AML-193 (cell line): ENCODE data around the gene ZNF792.
"Not testable (repeated sequence)": the region's sequence is repeated elsewhere in the genome, so short reads cannot be mapped to it uniquely, and the experiment has no call there.

Experiments used
- DNase-seq, 2 experiments: peaks; one replicate each; lab custom pipeline; 2025; lab: John Stamatoyannopoulos, UW

Gene ZNF792

DNA sequence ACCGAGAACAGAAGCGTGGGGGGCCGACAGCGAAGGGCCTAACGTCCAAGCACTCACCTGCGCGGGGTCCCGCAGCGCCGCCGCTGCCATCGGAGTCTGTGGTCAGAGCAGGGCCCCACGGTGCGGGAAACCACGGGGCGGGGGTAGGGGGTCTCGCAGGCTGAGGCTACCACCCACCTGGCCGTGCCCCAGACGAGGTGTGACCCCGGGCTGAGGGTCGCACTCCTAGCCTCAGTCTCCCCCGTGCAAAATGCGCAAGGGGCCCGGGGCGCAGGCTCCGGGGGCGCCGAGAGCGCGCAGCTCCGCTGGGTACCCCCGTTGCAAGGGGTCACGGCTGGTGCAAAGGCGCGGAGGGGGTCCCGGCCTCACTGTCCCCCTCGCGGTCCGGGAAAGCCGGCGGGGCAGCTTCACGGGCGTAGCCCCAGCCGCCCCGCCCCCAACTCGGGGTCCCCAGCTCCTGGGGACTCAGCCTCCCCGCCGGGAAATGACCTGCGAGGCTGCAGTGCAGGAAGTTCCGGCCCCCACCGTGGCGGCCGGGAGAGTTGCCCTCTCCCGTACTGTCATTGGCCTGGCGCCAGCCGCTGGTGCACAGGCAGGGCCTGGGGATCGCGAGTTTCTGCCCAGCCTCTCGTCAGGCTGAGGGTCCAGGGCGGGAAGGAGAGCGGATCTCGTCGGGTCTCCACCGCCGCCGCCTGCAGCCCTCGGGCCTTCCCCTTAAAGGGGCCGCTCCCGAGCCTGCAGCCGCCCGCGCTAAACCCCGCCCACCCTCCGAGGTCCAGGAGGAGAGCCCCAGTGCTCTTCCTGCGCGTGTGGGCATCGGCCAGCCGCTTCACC, at the start of gene ZNF792:
Gene ZNF792, minus strand, starts transcription at position 657 of the 834 bp plus-strand sequence. Its CDS starts 567 bp downstream, at position 90.
- peak; percentile 6 to 53 for DNase-seq

DNA sequence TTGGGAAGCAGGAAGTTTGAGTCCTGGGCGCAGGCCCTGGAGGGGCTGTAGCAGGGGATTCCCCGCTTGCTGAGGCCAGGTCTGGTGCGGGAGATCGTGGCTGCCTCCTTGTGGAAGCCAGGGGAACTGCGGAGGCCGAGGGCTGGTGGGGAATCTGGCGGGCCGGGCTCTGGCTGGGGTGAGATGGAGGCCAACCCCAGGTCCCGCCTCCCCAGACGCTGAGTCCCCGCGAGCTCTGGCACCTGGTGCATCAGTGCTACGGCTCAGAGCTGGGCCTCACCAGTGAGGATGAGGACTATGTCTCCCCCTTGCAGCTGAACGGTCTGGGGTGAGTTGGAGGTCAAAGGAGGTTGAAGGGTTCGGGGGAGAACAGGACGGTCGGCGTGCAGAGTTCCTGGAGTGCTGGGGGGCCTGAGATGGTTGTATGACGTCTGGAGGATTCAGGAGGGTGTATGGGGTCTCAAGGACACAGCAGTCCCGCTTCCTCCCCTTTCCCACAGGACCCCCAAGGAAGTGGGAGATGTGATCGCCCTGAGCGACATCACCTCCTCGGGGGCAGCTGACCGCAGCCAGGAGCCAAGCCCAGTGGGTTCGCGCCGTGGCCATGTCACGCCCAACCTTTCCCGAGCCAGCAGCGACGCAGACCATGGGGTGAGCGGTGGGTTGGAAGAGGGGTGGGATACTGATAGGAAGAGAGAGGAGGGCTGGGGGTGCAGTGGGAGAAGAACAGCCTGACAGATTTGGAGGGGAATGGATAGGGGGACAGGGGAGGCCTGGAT, 49.2 kb upstream of the ZNF792 start:
- no peak for DNase-seq

DNA sequence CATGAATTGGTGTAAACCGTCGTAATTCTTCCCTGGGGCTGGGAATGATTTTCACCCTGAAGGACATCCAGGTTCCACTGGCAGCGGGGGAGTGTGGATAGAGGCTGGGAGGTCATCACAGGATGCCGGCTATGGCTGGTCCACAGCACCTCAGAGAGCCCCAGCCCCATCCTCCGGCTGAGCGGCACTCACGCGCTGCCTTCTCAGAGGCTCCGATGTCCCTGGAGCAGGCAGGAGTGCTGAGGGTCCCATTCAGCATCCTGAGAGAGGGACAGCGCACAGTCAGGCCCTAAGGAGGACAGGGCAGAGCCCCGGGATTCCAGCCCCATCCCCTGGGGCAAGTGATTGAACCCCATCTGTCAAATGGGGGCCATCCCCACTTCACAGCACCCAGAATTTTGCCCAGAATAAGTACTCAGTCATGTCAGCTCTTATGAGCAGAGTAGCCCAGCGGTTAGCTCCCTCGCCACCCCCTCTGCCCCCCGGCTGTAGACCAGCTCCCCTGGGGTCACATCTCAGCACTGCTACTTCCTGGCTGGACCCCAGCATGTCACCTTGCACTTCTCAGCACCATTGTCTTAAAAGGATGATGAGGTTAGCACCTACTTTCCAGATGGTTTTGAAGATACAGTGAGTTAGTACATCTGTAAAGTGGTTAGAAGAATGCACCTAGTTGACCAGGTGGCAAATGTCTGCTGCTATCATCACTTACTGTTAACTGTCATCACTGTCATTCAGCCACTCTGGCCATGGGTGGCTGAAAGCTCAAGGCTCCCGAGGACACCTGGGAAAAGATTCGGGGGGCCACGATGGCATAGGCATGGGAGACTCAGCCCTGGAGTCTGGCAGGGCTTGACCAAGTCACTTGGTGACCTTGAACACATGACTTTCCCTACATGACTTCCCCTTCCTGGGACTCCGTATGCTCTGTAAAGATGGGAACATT, 48.0 kb upstream of the ZNF792 start:
- no peak for DNase-seq

DNA sequence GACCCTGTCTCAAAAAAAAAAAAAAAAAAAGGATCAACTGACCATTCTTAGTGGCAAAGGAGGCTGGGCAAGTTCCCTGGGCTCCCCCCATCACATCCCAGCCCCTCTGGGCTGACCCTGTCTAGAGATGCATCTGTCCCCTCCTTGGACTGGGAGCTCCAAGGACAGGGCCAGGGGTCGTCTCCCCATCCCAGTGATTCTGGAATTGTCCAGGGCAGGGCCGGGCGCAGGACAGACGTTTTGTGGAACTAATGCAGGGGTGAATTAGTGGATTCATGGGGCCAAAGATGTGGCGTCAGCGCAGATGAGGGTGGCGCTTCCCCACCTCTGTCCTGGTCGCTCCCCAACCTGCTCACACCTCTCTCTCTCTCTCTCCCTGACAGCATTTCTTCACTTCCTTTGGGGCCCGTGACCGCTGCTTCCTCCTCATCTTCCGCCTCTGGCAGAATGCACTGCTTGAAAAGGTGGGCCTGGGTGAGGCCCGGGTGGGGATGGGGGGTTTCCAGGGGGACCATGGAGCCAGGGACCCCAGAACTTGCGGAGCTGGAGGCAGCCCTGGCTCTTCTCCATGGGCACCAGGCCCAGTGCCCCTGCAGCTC, 47.2 kb upstream of the ZNF792 start:
- DNase-seq = no peak

DNA sequence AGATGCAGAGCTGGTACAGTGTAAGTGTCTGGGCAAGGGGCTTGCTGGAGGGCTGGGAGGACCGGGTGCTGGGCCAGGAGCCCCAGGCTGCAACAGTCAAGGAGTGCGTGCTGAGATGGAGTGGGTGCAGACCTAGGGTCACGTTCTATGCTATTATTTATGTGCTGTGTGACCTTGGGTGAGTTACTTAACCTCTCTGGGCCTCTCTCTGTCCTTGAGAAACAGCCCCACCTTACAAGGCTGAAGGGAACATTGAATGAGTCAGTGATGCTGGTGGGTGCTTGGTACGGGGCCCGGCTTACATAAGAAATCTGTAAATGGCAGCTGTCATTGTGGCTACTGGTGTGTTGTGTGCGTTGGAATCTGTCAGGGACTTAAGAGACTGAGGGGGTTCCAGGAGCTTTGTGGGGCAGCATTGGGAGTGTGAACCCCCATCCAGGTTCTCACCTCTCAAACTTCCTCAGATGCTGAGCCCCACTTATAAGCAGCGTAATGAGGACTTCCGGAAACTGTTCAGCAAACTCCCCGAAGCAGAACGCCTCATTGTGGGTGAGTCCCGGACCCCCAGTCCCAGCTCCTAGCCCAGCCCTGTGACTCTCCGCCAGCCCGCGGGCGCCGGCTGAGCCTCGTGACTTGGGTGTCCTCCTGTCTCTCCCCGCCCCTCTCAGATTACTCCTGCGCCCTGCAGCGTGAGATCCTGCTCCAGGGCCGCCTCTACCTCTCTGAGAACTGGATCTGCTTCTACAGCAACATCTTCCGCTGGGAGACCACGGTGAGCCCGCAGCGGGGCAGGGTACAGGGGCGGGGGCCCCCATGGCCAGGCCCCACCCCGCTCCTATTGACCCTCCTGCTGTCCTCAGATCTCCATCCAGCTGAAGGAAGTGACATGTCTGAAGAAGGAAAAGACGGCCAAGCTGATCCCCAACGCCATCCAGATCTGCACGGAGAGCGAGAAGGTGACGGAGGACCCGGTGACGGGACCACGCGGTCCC, 45.7 kb upstream of the ZNF792 start:
- no peak for DNase-seq

DNA sequence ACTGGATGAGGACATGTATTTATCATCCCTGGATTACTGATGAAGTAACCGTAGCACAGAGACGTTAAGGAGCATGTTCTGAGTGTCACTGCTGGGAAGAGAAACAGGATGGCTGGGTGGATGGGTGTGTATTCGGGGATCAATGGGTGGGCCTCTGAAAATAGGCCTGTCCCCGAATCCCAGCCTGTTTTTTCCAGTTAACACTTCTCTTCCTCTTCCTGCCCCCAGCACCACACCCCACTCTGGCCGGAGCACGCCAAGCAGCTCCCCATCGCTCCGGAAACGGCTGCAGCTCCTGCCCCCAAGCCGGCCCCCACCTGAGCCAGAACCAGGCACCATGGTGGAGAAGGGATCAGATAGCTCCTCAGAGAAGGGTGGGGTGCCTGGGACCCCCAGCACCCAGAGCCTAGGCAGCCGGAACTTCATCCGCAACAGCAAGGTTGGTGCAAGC, 44.9 kb upstream of the ZNF792 start:
- DNase-seq = no peak

DNA sequence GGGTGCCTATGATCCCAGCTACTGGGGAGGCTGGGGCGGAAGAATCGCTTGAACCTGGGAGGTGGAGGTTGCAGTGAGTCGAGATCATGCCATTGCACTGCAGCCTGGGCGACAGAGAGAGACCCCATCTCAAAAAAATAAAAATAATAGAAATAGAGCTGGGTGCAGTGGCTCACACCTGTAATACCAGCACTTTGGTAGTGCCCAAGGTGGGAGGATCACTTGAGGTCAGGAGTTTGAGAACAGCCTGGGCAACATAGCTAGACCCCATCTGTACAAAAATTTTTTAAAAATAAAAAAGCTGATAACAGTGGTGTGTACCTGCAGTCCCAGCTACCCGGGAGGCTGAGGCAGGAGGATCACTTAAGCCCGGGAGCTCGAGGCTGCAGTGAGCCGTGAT, 43.4 kb upstream of the ZNF792 start:
- DNase-seq = not testable (repeated sequence)

DNA sequence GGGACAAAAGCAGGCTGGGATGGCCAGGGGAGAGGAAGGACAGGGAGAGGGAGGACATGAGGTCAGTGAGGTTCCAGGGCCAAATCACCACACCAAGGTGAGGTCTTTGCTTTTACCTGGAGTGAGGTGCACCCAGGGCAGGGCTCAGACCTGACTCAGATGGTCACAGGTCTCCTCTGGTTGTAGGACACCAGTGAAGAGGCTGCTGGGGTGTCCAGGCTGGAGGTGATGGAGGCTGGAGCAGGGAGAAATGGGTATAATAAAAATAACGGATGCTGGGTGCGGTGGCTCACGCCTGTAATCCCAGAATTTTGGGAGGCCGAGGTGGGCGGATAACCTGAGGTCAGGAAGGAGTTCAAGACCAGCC, 43.0 kb upstream of the ZNF792 start:
- no peak for DNase-seq

DNA sequence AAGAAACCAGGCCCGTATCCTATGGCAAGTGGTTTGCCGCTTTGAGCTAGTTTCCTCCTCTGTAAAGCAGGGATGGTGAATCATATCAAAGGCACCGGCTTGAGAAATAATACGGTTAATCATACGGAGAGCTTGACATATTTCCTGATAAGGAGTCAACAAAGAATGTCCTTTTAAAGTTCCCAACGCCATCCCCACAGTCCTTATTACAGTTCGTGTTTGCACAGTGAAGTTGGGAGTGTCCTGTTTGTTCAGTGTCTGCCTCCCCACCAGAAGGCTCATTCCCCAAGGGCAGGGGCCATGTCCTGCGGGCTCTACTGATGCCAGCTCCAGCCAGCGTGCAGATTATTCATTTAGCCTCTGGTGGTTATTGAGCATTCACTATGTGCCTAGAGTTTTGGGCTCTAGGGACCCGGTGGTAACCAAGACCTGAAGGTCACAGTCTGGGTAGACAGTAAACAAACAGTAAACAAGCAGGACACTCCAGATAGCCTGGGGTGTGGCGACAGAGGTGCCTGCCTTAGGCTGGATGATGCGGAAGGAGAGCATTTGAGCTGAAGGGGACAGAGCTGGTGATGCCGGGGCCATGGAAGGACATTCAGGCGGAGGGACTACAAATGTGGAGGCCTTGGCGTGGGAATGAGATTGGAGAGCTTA, 42.4 kb upstream of the ZNF792 start:
- DNase-seq = no peak

DNA sequence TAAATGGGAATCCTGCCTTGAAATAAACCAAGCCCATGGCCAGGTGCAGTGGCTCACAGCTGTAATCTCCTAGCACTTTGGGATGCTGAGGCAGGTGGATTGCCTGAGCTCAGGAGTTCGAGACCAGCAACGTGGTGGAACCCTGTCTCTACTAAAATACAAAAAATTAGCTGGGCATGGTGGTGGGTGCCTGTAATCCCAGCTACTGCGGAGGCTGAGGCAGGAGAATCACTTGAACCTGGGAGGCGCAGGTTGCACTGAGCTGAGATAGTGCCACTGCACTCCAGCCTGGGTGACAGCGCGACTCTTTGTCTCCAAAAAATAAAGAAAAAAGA, 41.9 kb upstream of the ZNF792 start:
- DNase-seq = not testable (repeated sequence)

DNA sequence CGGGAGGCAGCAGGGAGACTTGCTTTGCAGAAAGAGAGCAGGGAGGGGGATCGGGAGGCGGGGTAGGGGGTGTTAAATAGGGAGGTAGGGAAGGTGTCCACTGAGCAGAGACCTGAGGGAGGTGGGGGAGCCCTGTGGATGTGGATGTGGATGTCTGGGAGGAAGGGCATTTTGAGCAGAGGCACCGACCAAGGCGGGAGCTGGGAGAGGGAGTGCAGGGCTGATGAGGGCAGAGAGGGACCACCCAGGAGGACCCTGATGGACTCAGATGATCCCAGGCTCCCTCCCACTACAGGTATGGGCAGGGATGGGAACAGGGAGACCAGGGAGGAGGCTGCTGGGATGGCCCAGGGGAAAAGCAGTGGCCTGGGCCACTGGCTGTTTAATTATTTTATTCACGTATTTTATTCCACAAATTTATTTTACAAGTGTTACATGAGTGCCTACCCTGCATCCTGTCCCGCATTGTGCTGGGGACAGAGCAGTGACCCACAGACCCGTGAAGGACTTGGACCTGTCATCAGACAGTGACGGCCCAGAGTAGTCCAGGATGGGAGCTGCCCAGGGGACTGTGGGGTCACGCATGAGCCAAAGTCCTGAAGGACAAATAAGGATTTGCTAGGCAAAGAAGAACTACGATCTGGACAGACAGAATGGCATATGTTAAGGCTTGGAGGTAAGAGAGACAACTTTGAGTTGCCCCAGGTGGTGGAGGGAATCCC, 41.4 kb upstream of the ZNF792 start:
- no peak for DNase-seq

DNA sequence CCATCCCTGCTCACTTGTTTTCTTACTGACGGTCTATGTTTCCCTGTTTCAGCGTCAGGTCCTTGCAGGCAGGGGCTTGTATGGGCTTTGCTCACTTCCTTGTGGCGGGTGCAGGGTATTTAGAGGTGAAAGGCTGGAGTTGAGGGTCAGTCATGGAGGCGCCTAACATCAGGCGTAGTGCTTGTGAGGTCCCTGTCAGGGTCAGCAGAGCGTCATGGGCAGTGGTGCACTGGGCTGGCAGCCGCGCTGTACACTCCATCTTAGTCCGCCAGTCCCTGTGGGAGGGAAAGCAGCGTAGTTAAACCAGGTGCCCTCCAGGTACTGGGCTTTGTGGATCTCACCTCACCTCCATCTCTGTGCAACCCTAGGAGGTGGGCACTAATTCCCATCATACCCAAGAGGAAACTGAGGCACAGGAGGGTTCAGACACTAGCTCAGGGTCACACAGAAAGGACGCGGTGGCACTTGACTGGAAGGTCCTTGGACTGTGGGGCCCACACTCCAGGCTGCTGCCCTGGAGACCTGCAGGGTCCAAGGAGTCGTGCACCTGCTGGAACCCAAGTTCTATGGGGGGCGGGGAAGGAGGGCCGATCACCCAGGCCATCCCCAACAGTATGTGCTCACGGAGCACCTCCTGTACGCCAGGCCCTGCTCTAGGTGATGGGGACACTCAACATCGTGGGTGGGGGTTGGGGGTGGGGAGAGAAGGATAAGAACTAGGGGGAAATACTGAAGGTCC, 40.7 kb upstream of the ZNF792 start:
- DNase-seq = no peak

DNA sequence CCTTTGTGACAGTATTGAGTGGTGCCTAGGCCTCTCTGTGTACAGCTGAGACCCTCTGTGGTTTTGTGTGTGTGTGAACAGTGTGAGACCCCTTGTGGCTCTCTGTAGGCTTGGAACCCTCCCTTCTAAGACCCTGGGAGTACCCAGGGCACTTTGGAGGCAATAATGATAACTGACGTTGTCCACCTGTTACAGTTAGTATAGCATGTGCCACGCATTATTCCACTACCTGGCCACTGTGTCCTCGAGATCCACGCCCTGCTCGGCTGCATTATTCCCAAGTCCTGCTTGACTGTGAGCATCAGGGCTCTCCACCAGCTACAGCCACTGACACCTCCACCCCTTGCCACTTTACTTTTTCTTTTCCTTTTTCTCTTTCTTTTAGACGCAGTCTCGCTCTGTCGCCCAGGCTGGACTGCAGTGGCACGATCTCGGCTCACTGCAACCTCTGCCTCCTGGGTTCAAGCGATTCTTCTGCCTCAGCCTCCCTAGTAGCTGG, 38.1 kb upstream of the ZNF792 start:
- no peak for DNase-seq

DNA sequence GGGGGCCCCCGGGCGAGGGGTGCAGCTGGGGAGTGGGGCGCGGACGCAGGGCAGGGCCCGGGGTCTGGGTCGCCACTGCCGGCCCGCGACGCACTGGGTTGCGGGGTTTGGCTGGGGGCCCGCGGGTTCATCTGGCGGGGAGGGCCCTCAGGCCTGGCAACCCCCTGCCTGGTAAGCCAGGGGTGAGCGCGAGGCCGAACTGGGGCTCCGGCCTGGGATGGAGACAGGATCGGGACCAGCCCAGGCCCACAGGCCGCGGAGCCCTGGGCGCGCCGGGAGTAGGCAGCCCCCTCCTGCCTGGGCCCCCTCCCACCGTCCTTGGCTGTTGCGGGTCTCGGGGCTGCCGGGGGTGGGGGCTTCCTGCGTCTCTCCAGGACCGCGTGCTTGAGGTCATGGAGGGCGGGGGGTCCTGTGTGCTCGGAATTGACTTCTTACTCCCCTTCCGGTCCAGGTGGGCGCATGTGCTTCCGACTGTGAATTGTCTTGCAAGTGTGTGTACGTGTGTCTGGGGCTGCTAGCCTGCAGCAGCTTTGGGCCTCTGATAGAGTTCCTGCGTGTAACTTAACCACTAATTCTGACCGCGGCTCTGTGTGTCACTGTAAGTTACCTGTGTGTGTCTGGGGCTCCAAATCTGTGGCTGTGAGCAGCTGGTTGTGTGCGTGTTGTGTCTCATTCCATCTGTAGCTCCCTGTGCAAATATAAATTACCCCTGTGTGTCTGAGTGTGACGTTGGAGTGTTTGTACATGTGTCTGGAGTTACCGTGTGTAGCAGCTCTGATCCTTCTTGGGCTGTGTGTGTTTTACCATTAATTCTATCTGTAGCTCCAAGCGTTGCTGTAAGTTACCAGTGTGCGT, 36.8 kb upstream of the ZNF792 start:
- peak in 1 of 2 experiments; percentile 26 for DNase-seq

DNA sequence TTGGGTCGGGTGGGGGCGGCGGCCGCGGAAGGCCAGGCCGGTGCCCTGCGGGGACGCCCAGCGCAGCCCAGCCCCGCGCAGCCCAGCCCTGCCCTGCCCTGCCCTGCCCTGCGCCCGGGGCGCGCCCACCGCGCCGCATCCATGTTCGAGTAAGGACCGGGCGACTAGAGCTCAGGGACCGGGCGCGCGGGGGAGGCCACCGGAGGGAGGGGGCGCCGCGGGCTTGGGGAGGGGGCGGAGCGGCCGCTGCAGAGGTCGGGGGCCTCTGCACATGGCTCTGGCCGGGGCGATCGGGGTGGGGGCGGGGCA, 36.3 kb upstream of the ZNF792 start:
- no peak for DNase-seq

DNA sequence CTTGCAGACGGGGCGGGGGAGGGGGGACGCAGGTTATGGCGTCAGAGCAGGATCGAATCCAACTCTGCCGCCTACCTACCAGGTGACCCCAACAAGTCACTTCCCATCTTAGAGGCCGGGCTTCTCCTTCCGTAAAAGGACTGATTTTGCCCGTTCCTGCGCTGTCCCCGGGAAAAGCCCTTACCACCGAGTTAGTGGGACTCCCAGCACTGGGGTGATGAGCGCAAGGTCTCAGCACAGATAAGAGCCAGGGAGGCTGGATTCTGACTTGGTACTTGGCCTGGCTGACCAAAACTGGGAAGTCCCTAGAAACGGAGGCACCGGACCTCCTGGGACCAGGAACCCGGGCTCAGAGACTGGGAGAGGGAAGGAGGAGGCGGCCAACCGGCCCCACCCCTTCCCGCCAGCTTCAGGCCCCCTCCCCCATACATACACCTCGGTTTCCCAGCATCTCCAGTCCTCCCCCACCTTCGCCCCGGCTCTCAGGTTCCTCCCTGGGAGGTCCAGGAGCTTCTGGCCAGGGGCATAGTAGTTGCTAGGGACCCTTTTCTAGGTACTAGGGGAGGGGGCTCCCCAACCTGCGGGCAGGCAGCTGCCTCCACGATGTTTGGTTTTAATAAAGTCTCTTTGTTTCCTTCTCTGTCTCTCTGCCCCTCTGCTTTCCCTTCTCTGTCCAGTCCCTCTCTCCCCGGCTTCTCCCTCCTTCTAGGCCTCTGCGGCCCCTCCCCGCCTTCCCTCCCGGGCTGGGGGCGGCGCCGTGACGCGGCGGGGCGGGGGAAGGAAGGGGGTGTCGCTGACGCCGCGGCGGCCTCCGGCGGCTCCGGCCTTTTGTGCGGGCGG, 35.7 kb upstream of the ZNF792 start, which contains the start of gene GRAMD1A:
Gene GRAMD1A, plus strand, starts transcription at position 826 of the 840 bp plus-strand sequence. CDS start 156 bp downstream, outside the sequence.
- peak; percentile 68 to 70 for DNase-seq
